Hematopoietic multipotent progenitor cell treated with erythropoietin and hydrocortisone succinate and interleukin-3 and kit ligand, for 15 days (in vitro differentiated cells): ENCODE measurements around the gene RPE.

Source experiments
- DNase-seq: peaks from one replicate; pipeline ENCODE4 v3.0.0-alpha.2; 2015; ENCODE audit warnings: low spot score

RPE gene

DNA sequence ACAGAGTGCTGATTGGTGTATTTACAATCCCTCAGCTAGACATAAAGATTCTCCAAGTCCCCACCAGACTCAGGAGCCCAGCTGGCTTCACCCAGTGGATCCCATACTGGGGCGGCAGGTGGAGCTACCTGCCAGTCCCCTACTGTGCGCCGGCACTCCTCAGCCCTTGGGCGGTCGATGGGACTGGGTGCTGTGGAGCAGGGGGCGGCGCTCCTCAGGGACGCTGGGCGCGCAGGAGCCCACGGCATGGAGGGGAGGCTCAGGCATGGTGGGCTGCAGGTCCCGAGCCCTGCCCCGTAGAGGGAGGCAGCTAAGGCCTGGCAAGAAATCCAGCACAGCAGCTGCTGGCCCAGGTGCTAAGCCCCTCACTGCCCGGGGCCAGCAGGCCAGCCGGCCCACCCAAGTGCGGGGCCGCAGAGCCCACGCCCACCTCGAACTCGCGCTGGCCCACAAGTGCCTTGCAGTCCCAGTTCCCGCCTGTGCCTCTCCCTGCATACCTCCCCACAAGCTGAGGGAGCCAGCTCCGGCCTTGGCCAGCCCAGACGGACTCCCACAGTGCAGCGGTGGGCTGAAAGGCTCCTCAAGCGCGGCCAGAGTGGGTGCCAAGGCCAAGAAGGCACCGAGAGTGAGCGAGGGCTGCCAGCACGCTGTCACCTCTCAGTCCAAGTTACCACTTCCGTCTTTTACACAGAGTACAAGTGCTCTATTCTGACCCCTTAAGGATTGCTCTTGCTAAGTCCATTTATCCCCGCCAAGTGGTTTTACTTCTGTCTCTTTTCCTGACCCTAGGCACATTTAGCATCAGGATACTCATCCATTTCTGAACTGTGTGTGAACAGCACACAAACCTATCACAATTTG, 1.7 kb upstream of the RPE start:
- DNase-seq = no peak

DNA sequence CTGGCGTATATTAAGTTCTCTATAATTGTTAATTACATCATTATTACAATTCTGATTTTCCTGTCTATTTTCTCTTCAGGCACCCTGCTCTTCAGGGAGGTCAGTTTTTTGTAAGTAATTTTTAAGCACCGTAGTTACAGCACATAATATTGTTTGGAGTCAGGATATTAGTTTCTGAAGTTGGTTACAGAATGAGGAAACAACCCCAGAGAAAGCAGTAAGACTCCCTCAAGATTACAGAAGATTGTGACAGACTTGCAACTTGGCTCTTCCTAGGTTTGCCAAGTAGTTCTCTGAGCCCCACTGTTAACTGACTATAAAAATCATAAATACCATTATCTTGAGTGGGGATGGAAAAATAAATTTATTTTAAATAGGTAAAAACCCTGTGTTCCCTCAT, 921 bp downstream of the RPE start:
- DNase-seq = no peak

DNA sequence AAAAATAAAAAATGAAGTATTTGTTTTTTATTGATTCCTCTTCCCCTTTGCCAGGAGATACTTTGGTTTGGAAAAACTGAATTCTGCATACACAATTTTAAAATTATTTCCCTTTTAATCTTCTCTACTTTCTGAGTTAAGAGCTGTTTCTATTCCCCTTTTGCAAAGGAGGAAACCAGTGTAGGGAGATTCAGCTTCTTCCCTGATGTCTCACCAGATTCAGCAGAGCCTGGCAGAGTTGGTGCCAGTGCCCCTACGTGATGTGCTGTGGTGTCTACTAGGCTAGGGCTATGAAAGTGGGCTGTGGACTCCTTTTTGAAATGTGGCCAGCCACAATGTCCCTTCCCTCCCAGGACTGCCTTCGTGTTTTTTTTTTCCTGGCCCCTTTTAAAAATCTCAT, 2.4 kb downstream of the RPE start:
- DNase-seq = no peak

GRCh38 chr2:210007895-210008294, 5.5 kb downstream of the RPE start:
- DNase-seq = no peak

- DNase-seq = no peak
Measured at GRCh38 chr2:210009126-210009525, 6.7 kb downstream of the RPE start.

- no peak for DNase-seq
Measured at GRCh38 chr2:210009896-210010295, 7.5 kb downstream of the RPE start.

DNA sequence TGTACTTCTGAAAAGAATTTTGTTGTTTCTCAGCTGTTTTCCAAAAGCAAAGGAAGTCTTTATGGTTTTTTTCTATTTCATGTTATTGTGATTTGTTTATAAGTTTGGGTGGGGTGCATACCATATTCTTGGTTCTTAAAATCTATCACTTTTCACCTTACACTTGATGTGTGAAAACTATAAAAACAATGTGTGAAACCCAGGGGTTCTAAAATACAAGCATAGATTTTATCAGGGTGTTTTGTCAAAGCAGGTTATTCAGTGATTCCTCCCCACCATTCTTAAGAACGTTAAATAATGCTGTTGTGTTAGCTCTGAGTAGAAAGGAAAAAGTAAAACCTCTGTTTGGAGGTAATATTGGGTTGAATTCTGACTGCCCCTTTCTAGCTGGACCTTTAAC, 17.7 kb downstream of the RPE start:
- DNase-seq = no peak

GRCh38 chr2:210022824-210023223, 20.4 kb downstream of the RPE start:
- no peak for DNase-seq

DNA sequence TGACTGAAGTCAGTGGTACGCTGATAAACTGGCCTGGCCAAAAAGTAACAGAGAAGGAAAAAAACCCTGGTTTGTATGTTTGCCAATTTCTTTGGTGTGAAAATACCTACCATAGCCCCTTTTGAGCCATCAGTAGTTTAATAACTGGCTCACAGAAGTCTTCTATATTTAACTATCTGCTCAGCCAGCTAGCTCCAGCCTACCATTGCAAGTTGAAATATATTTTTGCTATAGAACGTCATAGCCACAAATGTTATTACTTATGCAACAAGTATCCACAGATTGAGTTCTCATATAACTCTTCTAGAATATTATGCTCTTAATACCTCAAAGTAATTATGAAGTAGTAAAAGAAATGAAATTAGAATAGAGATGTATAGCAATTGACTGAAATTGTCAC, 25.2 kb downstream of the RPE start:
- no peak for DNase-seq

GRCh38 chr2:210028178-210028577, 25.7 kb downstream of the RPE start:
- DNase-seq = no peak

GRCh38 chr2:210034087-210034683, 31.7 kb downstream of the RPE start:
- DNase-seq = no peak

DNA sequence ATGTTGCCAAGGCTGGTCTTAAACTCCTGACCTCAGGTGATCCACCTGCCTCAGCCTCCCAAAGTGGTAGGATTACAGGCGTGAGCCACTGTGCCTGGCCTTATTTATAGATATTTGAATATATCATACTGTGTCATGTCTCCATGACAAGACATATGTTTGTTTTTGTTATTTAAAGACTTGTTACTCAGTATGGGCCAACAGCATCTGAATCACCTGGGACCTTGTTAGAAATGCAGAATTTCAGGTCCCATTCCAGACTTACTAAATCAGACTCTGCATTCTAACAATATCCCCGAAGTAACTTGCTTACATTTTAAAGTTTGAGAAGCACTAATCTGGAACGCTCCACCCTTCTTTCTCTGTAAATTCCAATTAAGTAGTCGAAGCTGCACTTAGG, 33.2 kb downstream of the RPE start:
- no peak for DNase-seq

GRCh38 chr2:210038078-210038477, 35.6 kb downstream of the RPE start:
- no peak for DNase-seq

DNA sequence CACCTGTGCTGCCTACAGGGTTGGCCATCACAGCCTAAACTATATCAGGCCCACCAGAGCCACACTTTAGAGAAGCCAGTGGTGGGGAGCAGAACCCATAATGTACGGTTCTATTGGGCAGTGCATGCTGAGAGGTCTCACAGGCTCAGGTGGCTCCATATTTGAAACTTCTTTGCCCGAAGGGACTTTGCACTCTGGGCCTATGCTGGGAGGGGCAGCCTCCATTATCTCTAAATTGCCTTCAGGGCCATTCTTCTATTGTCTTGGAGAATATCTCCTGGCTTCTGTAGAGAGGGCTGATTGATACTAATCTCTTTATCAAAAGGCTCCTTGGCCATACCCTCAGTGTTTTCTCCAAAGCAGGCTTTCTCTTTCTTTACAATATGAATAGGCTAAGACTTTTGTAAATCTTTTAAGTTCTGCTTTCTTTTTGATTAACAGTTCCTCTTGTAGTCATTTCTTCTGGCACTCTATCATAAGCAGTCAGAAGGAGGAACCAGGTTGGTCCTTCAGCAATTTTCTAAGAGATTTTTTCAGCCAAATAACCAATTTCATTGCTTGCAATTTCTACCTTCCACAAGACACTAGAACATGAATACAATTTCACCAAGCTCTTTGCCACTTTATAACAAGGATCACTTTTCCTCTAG, 44.5 kb downstream of the RPE start:
- DNase-seq = no peak

DNA sequence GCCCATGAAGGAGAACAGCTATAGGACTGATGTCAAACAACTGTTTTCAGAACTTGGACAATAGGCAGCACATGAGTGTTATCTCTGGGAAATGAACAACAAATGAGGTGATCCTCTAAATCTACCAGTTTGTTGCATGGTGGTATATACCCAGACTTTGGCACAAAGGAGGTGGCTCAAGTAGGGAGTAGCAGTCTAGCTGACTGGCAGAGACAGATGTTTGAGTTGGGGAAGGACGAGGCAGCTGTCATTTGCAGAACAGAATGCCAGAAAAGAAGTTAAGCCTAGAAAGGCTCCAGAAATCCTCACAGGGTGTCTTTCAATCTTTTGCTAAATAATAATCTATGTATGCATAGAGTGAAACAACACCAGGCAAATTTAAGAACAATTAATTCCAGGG, 47.4 kb downstream of the RPE start:
- DNase-seq = no peak

- no peak for DNase-seq
Measured at GRCh38 chr2:210050885-210051284, 48.4 kb downstream of the RPE start.

- DNase-seq = no peak
Measured at GRCh38 chr2:210054696-210055095, 52.3 kb downstream of the RPE start.

GRCh38 chr2:210055825-210056224, 53.4 kb downstream of the RPE start:
- DNase-seq = no peak

- no peak for DNase-seq
Measured at GRCh38 chr2:210063306-210063705, 60.9 kb downstream of the RPE start.
